Fibroblast of skin of scalp (primary cell): ENCODE measurements around the gene FBXW4. TPM values are rescaled to one million over a fixed set of nuclear protein-coding genes. Genes with fewer than 3 reads are reported as not detected.

ENCODE experiments used
- DNase-seq: peaks from one replicate; pipeline ENCODE4 v3.0.0-alpha.2; 2013
- polyA plus RNA-seq, 2 experiments: library from polyadenylated mRNA; unstranded; fragments of 120-200 nt; gene quantifications; one replicate each; pipeline ENCODE4 v1.2.1, GENCODE V29; 2013; ENCODE audit not compliant: insufficient read length in 2 of 2

Gene FBXW4, protein sequence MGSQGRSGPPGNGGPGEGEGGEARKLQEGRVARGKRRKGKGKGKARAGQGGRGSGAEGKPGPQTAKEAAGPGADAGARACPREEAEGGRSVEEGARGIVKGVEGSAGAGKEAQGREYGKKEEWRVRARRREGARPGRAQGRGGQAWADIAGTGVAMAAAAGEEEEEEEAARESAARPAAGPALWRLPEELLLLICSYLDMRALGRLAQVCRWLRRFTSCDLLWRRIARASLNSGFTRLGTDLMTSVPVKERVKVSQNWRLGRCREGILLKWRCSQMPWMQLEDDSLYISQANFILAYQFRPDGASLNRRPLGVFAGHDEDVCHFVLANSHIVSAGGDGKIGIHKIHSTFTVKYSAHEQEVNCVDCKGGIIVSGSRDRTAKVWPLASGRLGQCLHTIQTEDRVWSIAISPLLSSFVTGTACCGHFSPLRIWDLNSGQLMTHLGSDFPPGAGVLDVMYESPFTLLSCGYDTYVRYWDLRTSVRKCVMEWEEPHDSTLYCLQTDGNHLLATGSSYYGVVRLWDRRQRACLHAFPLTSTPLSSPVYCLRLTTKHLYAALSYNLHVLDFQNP
- 21.6 TPM for polyA plus RNA-seq (2013, experiment 1 of 2; ENCODE audit: insufficient read length)
- polyA plus RNA-seq (2013, experiment 2 of 2; ENCODE audit: insufficient read length) = 23.1 TPM

DNA sequence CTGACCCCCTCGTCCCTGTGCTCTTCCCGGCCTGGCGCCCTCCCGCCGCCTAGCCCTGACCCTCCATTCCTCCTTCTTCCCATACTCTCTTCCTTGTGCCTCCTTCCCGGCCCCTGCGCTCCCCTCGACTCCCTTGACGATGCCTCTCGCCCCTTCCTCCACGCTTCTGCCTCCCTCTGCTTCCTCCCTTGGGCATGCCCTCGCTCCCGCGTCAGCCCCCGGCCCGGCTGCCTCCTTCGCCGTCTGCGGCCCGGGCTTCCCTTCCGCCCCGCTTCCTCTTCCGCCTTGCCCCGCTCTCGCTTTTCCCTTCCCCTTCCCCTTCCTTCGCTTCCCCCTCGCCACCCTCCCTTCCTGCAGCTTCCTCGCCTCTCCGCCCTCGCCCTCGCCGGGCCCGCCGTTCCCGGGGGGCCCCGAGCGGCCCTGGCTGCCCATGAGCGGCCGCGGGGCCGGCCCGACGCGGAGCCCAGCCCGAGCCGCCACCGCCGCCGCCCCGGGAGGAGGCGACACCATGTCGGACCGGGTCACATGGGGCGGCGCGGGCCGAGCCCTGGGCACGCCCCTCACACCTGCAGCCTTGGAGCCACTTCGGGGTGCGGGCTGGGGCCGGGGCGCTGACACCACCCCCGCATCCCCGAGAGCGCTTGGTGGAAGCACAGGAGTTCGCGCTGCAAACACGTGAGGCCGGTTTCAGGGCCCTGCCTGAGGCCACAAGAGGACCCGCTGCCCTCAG is at the start of gene FBXW4:
Gene FBXW4, minus strand, starts transcription at position 497 of the 730 bp plus-strand sequence. Its CDS starts 65 bp downstream, at position 432.
- DNase-seq = peak; percentile 49

DNA sequence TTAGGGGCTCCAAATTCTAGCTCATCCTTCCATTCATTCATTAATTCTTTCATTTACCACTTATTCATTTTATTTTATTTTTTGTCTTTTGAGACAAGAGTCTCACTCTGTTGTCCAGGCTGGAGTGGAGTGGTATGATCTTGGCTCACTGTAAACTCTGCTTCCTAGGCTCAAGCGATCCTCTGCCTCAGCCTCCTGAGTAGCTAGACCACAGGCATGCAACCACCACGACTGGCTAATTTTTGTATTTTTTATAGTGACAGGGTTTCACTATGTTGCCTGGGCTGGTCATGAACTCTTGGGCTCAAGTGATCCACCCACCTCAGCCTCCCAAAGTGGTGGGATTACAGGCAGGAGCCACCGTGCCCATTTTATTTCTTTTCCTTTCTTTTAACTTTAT is 49.3 kb upstream of the FBXW4 start:
- DNase-seq = no peak

DNA sequence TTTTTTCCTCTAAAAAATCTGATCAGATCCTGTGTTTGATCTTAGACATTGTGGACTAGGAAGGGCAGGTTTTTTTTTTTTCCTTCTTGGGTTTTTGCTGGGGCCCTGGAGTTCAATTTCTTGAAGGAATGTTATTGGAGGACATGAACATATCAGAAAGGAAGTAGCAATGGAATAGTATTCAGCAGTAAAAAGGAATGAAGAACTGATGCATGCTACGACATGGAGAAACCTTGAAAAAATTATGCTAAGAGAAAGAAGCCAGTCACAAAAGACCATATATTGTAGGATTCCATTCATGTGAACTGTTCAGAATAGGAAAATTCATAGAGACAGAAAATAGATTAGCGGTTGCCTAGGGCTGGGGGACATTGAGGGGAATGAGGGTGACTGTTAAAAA is 47.0 kb upstream of the FBXW4 start:
- no peak for DNase-seq

DNA sequence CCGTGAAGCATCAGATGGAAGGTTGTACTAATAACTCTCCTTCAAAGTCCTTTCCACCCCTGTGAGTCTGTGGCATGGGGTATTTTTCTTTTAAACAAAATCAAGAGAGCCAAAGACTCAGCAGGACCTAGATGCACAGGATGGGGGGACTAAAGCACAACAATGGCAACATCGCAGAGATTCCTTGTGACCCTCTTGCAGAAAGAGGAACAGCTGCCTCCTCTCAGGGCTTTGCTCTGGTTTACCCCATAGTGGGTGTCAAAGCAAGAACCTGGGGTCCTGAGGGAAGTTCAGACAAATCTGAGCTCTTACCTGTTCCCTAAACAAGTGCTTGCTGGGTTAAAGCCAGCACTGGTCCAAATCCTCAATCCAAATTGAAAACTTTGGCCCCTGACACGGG is 41.7 kb upstream of the FBXW4 start:
- no peak for DNase-seq

DNA sequence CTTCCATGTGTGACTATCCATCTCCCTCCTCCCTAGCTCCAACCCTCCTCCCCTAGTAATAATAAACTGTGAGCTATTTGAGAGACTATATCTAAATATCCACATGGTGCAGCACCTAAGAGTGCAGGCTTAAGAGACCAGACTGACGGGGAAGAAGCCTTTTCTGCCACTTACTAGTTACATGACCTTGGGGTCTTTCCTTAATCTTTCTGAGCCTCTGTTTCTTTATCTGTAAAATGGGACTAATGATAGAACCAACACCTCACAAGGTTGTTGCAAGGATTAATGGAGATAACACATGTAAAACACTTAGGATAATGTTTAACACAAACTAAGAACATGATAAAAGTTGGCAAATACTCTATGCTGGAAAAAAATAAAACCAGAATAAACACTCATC is 37.1 kb upstream of the FBXW4 start:
- DNase-seq = no peak

DNA sequence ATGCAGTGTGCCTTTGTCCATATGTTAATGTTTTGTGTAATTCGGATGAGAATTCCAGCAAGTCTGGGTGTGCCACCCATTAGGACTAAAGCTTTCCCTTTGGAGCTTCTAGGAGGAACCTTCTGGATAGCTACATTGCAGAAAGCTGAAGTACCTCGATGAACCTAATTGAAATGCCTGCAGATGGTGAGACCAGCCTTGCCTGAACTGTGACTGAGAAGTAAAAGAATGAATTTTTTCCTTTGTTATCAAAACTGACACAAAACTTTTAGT is 31.1 kb upstream of the FBXW4 start:
- no peak for DNase-seq

DNA sequence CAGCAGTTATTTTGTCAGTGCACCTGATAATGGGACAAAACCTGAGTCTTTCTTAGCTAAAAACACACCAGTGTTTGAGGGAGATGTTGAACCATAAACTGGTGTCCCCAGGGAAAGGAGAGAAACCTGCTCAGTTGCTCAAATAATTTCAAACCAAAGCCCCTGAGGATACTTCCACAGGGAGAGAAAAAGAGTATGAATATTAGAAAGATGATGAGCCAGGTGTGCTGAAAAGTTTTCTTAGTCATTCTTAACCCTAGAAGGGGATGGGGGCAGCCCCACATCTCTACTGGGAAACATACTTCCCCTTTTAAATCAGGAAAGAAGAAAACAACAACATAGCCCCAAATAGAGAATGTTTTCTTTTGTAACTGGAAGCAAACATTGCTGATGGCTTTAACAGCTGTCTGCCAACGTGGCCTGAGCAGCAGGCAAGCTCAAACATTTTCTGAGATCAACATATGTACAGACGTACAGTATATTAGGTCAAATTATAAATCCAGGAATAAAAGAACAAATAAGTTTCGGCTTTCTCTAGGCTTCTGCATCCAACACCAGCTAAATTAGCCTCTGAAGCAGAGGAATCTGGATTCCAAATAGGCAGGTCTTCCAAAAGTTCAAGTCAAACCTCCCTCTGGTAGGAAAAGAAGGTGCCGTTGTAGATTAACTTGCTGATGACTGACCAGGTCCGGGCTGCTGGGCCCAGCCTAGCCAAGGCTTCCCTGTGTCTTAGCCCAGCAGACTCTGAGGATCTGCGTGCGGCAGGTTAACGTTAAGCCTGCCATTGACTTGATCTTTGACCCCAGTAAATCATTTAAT is 30.5 kb upstream of the FBXW4 start:
- DNase-seq = no peak

DNA sequence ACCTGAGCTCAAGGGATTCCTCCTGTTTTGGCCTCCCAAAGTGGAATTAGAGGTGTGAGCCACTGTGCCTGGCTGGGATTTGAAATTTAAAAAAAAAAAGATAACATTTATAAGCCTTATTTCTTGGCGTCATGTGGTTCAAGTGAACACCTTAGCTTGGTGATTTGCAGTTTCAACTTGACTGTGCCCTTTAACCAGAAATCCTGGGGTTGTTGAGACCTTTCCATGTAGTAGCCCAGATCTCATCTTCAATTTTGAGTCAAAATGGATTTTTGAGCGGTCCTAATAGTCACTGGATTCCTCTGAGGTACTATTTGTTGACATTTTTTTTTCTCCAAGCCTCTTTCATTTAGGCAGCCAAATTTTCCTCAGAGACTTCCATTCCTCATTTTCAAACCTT is 29.5 kb upstream of the FBXW4 start:
- DNase-seq = no peak

DNA sequence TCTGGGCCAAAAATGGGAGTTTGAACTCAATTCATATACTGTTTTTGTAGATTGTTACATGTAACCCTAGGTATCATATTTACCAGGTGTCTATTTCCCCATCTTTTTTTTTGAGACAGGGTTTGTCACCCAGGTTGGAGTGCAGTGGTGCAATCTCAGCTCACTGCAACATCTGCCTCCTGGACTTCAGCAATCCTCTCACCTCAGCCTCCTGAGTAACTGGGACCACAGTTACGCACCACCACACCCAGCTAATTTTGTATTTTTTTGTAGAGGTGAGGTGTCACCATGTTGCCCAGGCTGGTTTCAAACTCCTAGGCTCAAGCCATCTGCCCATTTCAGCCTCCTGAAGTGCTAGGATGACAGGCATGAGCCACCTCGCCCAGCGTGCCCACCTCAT is 28.2 kb upstream of the FBXW4 start:
- DNase-seq = no peak

DNA sequence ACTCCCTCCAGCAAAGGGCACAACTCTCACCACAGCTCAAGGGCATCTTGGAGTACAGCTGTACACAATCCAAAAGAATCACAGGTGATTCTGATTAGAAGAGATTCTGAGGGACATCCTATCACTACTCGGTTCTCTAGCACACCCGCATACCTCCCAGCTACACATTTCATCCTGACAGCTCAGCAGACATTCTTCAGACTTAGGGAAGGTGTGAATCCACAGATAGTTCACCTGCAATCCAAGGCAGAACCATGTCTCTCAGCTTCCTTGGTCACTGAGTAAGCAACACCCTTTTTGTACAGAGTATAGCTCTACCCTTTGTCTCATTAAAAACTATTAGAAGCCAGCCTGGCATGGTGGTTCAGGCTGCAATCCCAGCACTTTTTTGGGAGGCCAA is 26.8 kb upstream of the FBXW4 start:
- DNase-seq = no peak

DNA sequence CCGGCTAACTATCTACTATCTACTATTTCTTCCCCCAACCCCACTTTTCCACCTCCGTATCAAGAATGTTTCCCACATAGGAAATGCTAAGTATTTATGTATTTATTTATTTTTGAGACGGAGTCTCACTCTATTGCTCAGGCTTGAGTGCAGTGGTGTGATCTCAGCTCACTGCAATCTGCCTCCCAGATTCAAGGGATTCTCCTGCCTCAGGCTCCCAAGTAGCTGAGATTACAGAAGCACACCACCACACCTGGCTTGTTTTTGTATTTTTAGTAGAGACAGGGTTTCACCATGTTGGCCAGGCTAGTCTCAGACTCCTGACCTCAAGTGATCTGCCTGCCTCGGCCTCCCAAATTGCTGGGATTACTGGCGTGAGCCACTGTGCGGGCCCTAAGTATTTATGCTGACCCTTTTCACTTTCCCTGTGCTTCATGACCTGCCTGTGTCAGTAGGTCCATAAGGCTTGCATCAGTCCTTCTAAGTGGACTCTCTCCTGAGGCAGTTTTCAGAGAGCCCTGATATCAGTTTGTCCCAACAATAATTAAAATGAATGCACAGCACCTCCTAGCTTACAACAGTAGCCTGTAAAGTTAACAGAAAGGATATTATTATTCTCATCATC is 25.7 kb upstream of the FBXW4 start:
- no peak for DNase-seq

DNA sequence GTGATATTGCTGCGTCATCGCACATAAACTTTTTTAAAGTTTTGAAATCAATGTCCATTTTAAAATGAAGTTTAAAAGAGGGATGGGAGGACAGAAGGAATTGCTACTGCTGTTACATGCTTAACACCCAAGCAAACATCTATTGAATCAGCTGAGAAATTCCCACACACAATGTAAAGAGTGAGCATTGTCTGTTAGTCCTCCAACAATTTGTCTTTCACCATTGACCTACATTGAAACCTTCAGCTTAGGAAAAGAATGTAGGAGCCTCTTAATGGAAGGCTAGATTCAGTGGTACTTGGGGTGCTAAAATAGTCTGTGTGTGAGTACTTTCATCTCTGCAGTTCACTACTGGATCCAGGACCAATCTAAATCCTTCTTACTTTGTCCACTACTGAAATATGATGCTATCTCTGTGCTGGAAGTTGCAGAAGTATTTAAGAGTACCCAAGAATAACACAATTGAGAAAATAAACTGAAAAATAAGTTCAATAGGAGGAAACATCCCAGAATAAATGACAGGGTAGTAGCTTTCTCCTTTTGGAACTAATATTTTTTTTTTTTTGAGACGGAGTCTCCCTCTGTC is 23.8 kb upstream of the FBXW4 start:
- no peak for DNase-seq

DNA sequence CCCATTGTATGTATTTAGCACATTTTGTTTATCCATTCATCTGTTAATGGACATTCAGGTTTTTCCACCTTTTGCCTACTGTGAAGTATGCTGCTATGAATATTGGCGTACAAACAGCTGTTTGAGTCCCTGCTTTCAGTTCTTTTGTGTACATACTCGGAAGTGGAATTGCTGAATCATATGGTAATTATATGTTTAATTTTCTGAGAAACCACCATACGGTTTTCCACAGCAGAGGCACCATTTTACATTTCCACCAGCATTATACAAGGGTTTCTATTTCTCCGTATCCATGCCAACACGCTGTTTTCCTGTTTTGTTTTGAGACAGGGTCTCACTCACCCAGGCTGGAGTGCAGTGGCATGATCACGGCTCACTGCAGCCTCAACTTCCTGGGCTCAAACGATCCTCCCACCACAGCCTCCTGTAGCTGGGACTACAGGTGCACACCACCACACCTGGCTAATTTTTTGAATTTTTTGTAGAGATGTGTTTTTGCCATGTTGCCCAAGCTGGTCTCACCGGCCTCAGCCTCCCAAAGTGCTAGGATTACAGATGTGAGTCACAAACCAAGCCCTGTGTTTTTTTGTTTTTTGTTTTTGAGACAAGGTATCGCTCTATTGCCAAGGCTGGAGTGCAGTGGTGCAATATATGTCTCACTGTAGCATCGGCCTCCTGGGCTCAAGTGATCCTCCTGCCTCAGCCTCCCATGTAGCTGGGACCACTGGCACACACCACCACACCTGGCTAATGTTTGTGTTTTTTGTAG is 22.1 kb upstream of the FBXW4 start:
- no peak for DNase-seq

DNA sequence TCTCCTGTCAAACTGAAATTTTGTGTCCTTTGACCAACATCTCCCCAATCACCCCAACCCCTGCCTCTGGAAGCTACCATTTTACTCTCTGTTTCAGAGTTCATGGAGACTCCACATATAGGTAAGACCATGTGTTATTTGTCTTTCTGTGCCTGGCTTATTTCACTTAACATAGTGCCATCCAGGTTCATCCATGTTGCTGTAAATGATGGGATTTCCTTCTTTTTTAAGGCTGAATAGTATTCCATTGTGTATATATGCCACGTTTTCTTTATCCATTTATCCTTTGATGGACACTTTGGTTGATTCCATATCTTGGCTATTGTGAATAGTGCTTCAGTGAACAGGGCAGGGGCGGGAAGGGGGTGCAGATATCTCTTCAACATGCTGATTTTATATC is 18.0 kb upstream of the FBXW4 start:
- DNase-seq = no peak

DNA sequence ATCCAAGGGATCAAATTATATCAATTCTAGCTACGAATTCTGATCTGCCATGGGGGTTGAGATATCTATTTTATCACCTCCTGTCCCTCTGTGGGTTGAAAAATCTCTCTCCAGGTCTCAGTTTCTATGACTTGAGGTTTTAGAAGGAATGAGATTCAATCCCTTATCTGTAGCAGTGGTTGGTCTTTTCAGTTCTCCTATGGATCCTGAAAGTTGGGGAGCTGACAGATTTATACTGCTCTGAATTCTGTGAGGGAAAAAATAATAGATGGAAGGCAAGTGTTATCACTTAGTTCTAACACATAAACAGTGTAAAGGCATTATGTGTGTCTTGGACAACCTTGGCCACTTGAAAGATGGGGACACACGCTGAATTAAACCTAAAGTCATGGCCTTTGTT is 15.8 kb upstream of the FBXW4 start:
- no peak for DNase-seq

DNA sequence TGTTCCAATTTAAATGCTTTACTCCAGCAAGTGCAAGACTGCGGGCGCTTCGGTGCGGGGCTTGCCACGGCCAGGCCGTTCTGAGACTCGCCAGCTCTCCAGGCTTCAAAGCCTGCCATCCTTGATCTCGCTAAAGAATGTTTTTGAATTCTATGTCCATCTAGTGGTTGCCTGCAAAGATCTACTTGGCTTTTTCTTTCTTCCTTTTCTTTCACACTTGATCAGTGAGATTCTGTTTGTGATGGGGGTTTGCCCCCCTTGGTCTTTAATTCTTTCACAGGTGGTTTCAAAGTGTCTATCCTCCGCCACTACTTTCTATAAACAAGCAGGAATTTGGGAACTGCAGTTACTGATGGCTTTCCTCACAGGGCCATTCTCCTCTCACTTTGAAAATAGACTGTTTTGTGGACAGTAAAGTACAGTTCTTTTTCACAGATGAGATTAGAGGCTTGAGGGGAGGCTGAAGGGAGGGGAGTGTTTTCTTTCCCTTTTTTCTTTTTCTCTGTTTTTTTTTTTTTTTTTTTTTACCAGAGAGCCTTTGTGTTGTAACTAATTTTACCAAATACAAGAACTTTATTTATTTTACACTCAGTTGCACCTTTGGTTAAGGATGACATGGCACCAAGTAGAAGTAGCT is 15.2 kb upstream of the FBXW4 start:
- no peak for DNase-seq

DNA sequence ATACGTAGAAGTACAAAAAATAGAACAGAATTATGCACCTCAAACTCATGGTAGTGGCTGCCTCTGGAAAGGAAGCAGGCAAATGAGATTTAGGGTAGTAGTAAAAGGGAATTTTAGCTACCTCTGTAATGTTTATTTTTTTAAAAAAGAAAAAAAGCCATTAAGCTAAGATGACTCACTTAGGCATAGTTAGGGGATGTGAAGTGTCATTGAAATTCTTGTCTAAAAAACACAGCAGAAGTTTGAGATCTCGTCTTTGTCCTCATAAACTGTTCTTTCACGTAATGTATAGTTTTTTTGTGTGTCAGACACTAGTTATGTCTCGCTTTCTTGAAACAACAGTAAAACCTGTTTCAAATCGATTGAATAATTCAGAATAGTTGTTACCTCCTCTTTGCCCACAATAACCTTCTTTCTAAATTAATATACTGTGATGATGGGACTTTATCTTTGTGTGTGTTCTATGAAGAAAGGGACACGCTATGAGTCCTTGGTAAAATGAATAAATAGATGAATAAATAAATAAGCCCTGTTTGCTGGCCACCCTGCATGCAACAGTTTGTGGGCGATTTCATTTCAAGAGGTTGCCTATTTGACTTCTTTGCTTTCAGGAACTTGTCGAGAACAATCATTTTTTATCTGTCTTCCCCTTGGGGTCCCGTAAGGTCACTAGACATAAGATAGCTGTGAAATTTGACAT is 14.5 kb upstream of the FBXW4 start:
- no peak for DNase-seq

DNA sequence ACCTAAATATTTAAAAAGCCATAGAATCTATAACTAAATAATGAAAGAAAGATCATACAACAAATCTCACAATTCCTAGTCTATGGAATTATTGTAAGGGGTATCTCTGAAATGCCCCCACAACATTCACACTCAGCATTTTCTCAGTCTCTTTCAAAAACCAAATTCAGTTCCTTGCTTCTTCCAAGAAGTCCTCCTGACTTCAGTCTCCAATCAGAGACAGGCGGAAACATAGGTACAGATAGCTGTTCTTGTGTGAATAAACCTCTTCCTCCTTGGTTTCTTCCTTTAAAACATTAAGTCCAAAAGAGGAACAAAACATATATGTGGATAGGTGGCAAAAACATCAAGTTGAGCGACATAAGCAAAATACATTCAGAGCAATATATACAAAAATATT is 13.9 kb upstream of the FBXW4 start:
- DNase-seq = no peak

DNA sequence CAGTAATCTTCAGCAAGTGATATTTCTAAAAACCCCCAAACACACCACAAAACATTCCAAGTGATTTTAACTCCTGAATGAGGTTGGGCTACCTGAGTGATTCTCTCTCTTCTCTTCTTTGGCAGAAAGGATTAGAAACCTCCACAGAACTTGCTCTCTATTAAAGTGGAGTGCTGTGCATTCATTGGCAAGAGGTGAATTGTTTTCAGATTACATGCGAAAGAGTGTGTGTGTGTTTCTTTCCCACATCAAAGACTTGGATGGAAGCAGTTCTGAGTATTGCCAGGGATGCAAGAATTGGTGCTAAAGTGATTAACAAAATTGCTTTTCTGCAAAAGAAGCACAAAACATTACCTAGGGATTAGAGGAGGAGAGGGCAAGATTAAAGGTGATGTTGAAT is 13.1 kb upstream of the FBXW4 start:
- DNase-seq = no peak

DNA sequence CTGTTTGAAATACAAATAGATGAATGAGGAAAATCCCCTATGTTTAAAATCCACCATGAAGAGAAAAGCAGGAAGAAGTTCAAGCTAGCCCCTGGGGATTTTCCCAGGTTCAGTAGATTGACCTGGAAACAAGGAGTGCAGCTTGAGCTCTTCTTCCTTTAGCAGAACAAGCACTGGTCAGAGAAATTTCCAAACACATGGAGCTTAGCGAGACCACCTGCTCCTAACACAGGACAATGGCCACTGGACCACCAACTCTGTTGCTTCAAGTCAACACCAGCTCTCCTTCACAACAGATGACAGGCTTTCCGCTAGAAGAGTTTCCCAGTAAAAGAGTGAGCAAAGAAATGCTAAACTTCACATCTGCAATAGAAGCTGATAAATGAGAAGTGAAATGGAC is 9.4 kb upstream of the FBXW4 start:
- no peak for DNase-seq
